Activated T-helper 17 cell treated with anti-CD3 and anti-CD28 coated beads, Interleukin-2, amount 50 U/mL, for 72 hours (primary cell): ENCODE data around the gene C7orf33. TPM values are rescaled to one million over a fixed set of nuclear protein-coding genes. Genes with fewer than 3 reads are reported as not detected.
"Not testable (repeated sequence)": the region's sequence is repeated elsewhere in the genome, so short reads cannot be mapped to it uniquely, and the experiment has no call there.

Experiments
- ATAC-seq: fragments of 150-1000 bp; cut with Tn5 transposase; replicated peaks from 2 replicates; pipeline ENCODE4 v1.10.0; 2021; ENCODE audit warnings: mild to moderate bottlenecking, moderate library complexity
- H3K27ac Mint-ChIP-seq: one replicate; pipeline ENCODE4 v1.8.0; 2022; ENCODE audit warnings: mixed read lengths
- H3K27me3 Mint-ChIP-seq: one replicate; pipeline ENCODE4 v1.8.0; 2022; ENCODE audit warnings: mixed read lengths
- H3K36me3 Mint-ChIP-seq: one replicate; pipeline ENCODE4 v1.8.0; 2022; ENCODE audit warnings: low read depth, mild to moderate bottlenecking, mixed read lengths
- H3K4me1 Mint-ChIP-seq: one replicate; pipeline ENCODE4 v1.8.0; 2022; ENCODE audit warnings: mixed read lengths
- H3K4me3 Mint-ChIP-seq: one replicate; pipeline ENCODE4 v1.8.0; 2022; ENCODE audit warnings: mild to moderate bottlenecking, mixed read lengths
- H3K9me3 Mint-ChIP-seq: one replicate; pipeline ENCODE4 v1.8.0; 2022; ENCODE audit warnings: mixed read lengths
- total RNA-seq, 2 donors: library from RNA; stranded (reverse); gene quantifications; one replicate each; pipeline ENCODE4 v1.2.3, GENCODE V29; 2022

C7orf33 gene
- total RNA-seq, 2 donors from 2014 or later = not detected

GRCh38 chr7:148596354-148596753 lies 5.8 kb downstream of the C7orf33 start:
- peaks cover 13% of the 10 kb centered on the region for H3K27me3 Mint-ChIP-seq
- not testable (repeated sequence) for H3K4me3 Mint-ChIP-seq, ATAC-seq, H3K9me3 Mint-ChIP-seq, H3K4me1 Mint-ChIP-seq, H3K36me3 Mint-ChIP-seq, H3K27ac Mint-ChIP-seq

- peaks cover 4% of the 10 kb centered on the region for H3K9me3 Mint-ChIP-seq
- H3K27ac Mint-ChIP-seq = no peak overlapping the region
- H3K36me3 Mint-ChIP-seq = no peaks in the 10 kb centered on the region
- H3K4me3 Mint-ChIP-seq = no peak overlapping the region
- ATAC-seq = no peak
- peaks cover 7% of the 10 kb centered on the region for H3K4me1 Mint-ChIP-seq
- H3K27me3 Mint-ChIP-seq = peaks cover 8% of the 10 kb centered on the region
Observed at GRCh38 chr7:148598351-148598750, 7.8 kb downstream of the C7orf33 start.

- Mint-ChIP-seq H3K36me3 (no peaks in the 10 kb centered on the region), H3K4me1 (no peaks in the 10 kb centered on the region), H3K4me3 (no peak overlapping the region), H3K9me3 (peaks cover 6% of the 10 kb centered on the region), H3K27ac (no peak overlapping the region), H3K27me3 (no peaks in the 10 kb centered on the region)
- ATAC-seq = no peak
Observed at GRCh38 chr7:148605350-148605749, 14.8 kb downstream of the C7orf33 start.

GRCh38 chr7:148607151-148607661 lies 16.6 kb downstream of the C7orf33 start:
- H3K4me1 Mint-ChIP-seq = no peaks in the 10 kb centered on the region
- no peaks in the 10 kb centered on the region for H3K36me3 Mint-ChIP-seq
- H3K9me3 Mint-ChIP-seq = peaks cover 6% of the 10 kb centered on the region
- H3K4me3 Mint-ChIP-seq = no peak overlapping the region
- ATAC-seq = no peak
- no peaks in the 10 kb centered on the region for H3K27me3 Mint-ChIP-seq
- H3K27ac Mint-ChIP-seq = no peak overlapping the region

GRCh38 chr7:148609045-148609725 lies 18.6 kb downstream of the C7orf33 start:
- Mint-ChIP-seq H3K27ac (no peak overlapping the region), H3K4me1 (no peaks in the 10 kb centered on the region), H3K36me3 (no peaks in the 10 kb centered on the region), H3K4me3 (no peak overlapping the region), H3K27me3 (peaks cover 8% of the 10 kb centered on the region), H3K9me3 (peaks cover 6% of the 10 kb centered on the region)
- no peak for ATAC-seq

- Mint-ChIP-seq H3K4me1 (no peaks in the 10 kb centered on the region), H3K27ac (no peak overlapping the region), H3K9me3 (no peaks in the 10 kb centered on the region), H3K4me3 (no peak overlapping the region), H3K36me3 (no peaks in the 10 kb centered on the region), H3K27me3 (peaks cover 11% of the 10 kb centered on the region)
- ATAC-seq = no peak
Observed at GRCh38 chr7:148611692-148612091, 21.1 kb downstream of the C7orf33 start.

GRCh38 chr7:148615085-148615730 lies 24.6 kb downstream of the C7orf33 start:
- H3K9me3 Mint-ChIP-seq = peaks cover 4% of the 10 kb centered on the region
- no peak for ATAC-seq
- H3K27me3 Mint-ChIP-seq = peaks cover 22% of the 10 kb centered on the region
- H3K27ac Mint-ChIP-seq = no peak overlapping the region
- H3K36me3 Mint-ChIP-seq = no peaks in the 10 kb centered on the region
- no peaks in the 10 kb centered on the region for H3K4me1 Mint-ChIP-seq
- no peak overlapping the region for H3K4me3 Mint-ChIP-seq

GRCh38 chr7:148620749-148621359 lies 30.3 kb downstream of the C7orf33 start:
- peaks cover 23% of the 10 kb centered on the region for H3K27me3 Mint-ChIP-seq
- H3K4me3 Mint-ChIP-seq = no peak overlapping the region
- H3K9me3 Mint-ChIP-seq = peaks cover 4% of the 10 kb centered on the region
- ATAC-seq = peak; percentile 61
- H3K36me3 Mint-ChIP-seq = no peaks in the 10 kb centered on the region
- peak overlapping the region; percentile 39 for H3K27ac Mint-ChIP-seq
- peaks cover 19% of the 10 kb centered on the region for H3K4me1 Mint-ChIP-seq

GRCh38 chr7:148621563-148621962 lies 31.0 kb downstream of the C7orf33 start:
- Mint-ChIP-seq H3K4me1 (peaks cover 19% of the 10 kb centered on the region), H3K9me3 (peaks cover 4% of the 10 kb centered on the region), H3K27ac (no peak overlapping the region), H3K27me3 (peaks cover 23% of the 10 kb centered on the region), H3K4me3 (no peak overlapping the region), H3K36me3 (no peaks in the 10 kb centered on the region)
- ATAC-seq = peak; percentile 22

GRCh38 chr7:148622887-148623585 lies 32.5 kb downstream of the C7orf33 start:
- Mint-ChIP-seq H3K36me3 (no peaks in the 10 kb centered on the region), H3K9me3 (no peaks in the 10 kb centered on the region), H3K4me3 (no peak overlapping the region), H3K27me3 (peaks cover 18% of the 10 kb centered on the region), H3K4me1 (peaks cover 28% of the 10 kb centered on the region), H3K27ac (no peak overlapping the region)
- ATAC-seq = no peak

GRCh38 chr7:148623586-148624282 lies 33.2 kb downstream of the C7orf33 start:
- Mint-ChIP-seq H3K36me3 (no peaks in the 10 kb centered on the region), H3K4me1 (peaks cover 32% of the 10 kb centered on the region), H3K9me3 (no peaks in the 10 kb centered on the region), H3K27me3 (peaks cover 12% of the 10 kb centered on the region), H3K27ac (no peak overlapping the region), H3K4me3 (no peak overlapping the region)
- ATAC-seq = no peak

- peaks cover 36% of the 10 kb centered on the region for H3K4me1 Mint-ChIP-seq
Observed at GRCh38 chr7:148624735-148625134, 34.2 kb downstream of the C7orf33 start.

GRCh38 chr7:148625342-148625741 lies 34.8 kb downstream of the C7orf33 start:
- no peak overlapping the region for H3K27ac Mint-ChIP-seq
- H3K9me3 Mint-ChIP-seq = peaks cover 4% of the 10 kb centered on the region
- peaks cover 41% of the 10 kb centered on the region for H3K4me1 Mint-ChIP-seq
- H3K27me3 Mint-ChIP-seq = peaks cover 16% of the 10 kb centered on the region
- H3K4me3 Mint-ChIP-seq = no peak overlapping the region
- H3K36me3 Mint-ChIP-seq = no peaks in the 10 kb centered on the region
- ATAC-seq = no peak

More at GRCh38 chr7:148624735-148625134, 34.2 kb downstream of the C7orf33 start:
- Mint-ChIP-seq H3K4me3 (no peak overlapping the region), H3K9me3 (no peaks in the 10 kb centered on the region), H3K36me3 (no peaks in the 10 kb centered on the region), H3K27me3 (peaks cover 12% of the 10 kb centered on the region), H3K27ac (peak overlapping the region; percentile 5)
- ATAC-seq = peak; percentile 64

GRCh38 chr7:148626828-148627227 lies 36.3 kb downstream of the C7orf33 start:
- Mint-ChIP-seq H3K36me3 (no peaks in the 10 kb centered on the region), H3K27me3 (peaks cover 8% of the 10 kb centered on the region)
- no peak for ATAC-seq

More at GRCh38 chr7:148626828-148627227, 36.3 kb downstream of the C7orf33 start:
- peak overlapping the region; percentile 17 for H3K27ac Mint-ChIP-seq
- H3K9me3 Mint-ChIP-seq = peaks cover 4% of the 10 kb centered on the region
- H3K4me1 Mint-ChIP-seq = peaks cover 34% of the 10 kb centered on the region
- no peak overlapping the region for H3K4me3 Mint-ChIP-seq
